LNCAP (cell line): Measurements from ENCODE around the gene MDGA2.

Source experiments
- TF ChIP-seq, protein P1 (sequence below): fragments of 450-650 bp; IDR thresholded peaks from 2 replicates; pipeline ENCODE4 v1.5.1; 2017; ENCODE audit warnings: mild to moderate bottlenecking

Gene MDGA2

DNA sequence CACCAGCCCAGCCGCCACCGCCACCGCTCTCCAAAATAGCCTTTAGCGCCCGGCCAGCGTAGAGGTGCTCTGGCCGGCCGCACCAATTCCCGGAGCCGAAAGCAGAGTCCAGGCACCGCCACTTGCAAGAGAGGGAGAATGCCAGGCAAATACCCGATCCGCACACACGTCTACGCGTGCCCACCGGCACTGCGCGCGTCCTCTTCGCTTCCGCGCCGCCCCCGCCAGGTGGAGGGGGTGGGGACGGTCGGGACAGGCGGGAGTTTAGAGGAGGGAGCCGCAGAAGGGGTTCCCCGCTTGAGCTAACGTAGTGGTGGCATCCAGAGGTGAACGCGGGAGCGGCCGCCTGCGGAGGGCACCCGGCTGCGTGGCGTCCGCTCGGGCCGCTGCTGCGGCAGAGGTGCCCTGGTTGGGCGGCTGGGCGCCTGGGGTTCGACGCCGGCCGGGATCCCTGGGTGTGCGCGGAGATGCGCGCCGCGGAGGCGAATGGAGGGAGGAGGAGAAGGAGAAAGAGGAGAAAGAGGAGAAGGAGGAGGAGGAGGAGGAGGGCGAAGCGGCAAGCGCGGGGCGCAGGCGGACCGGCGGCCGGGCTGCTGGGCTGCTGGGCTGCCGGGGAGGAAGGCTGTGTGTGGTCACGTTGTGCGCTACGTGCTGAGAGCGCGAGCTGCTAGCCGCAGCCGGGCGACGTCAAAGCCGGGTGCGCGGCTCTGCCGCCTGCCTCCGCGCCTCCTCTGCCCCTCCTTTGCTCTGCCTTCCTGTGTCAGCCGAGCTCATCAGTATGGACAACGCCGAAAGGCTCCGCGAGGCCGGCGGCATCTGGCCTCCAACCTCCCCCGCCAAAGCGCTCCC is at the start of gene MDGA2:
Gene MDGA2, minus strand, starts transcription at position 140 of the 849 bp plus-strand sequence.
- TF ChIP-seq, protein P1, sequence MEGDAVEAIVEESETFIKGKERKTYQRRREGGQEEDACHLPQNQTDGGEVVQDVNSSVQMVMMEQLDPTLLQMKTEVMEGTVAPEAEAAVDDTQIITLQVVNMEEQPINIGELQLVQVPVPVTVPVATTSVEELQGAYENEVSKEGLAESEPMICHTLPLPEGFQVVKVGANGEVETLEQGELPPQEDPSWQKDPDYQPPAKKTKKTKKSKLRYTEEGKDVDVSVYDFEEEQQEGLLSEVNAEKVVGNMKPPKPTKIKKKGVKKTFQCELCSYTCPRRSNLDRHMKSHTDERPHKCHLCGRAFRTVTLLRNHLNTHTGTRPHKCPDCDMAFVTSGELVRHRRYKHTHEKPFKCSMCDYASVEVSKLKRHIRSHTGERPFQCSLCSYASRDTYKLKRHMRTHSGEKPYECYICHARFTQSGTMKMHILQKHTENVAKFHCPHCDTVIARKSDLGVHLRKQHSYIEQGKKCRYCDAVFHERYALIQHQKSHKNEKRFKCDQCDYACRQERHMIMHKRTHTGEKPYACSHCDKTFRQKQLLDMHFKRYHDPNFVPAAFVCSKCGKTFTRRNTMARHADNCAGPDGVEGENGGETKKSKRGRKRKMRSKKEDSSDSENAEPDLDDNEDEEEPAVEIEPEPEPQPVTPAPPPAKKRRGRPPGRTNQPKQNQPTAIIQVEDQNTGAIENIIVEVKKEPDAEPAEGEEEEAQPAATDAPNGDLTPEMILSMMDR, result no peak

DNA sequence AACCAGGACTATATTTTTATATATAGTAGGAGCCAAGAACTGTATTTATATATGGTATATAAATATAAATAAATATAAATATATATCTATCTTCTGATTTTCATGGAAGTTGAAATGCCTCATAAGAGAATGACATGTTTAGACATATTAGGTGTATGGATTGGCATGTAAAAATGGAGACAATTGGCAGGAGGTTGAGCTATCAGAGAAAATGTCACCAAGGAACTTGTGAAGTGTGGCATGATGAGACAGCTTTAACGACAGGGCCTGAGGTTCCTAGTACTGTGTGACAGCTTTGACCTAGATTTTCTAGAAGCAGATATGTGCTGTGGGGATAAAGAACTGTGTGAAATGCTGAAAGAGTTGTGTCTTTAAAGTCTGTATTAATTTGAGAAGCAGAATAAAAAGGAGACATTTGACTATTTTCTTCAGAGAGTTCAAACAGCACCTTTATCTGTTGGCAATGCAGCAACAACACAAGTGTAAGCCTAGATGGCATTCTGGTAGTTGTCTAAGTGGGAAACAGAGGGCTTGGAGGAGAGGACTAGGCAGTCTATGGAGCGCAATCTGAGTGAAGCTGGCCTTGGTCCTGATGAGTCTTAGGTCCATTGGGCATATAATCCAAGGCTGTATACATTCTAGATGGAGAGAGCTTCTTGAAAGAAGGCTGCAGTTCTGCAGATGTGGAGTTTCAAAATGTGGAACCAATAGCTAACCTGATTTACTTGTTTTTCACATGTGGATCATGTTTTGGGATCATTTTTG is 47.7 kb upstream of the MDGA2 start:
- TF ChIP-seq, protein P1, result no peak

DNA sequence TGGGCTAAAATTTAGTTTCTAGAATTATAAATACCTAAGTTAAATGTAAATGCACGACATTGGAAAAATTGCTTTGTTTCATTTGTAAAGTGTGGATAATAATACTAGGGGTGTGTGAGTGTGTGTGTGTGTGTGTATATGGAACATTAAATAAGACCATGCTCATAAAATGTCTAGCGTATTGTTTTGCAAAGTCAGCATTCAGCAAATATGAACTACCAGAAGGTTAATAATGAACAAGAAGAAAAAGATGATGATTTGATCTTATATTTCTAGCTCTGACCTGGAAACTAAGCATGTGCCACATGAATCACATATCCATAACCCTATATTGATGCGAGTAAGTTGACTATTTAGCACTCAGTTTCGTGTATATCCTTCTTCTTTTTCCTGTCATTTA is 44.9 kb upstream of the MDGA2 start:
- TF ChIP-seq, protein P1, result no peak

DNA sequence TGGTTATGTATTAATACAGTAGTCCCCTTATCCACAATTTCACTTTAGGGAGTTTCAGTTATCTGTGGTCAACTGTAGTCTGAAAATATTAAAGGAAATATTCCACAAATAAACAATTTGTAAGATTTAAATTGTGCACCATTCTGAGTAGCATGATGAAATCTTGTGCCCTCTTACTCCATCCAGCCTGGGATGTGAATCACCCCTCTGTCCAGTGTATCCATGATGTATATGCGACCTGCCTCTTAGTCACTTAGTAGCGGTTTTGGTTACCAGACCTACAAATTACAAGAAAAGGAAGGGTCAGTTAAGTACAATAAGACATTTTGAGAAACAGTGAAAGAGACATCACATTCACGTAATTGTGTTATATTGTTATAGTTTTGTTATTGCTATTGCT is 39.9 kb upstream of the MDGA2 start:
- TF ChIP-seq, protein P1, result no peak

DNA sequence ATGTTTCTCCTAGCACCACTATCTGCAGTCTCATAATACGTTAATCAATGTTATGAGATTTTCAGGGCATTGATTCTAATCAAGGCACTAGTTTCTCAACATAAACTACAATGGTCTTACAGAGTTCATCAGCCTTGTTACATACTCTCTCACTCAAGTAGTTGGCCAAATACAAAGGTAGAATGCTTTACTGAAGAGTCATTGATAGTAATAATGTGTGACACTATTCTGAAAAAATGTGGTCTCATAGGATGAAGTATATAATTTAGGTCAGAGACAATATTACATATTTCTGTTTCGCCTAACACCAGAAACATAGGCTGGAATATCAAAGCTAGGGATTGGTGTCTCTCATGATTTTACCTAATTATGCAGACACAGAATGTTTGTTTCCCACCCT is 35.2 kb upstream of the MDGA2 start:
- TF ChIP-seq, protein P1, result no peak

DNA sequence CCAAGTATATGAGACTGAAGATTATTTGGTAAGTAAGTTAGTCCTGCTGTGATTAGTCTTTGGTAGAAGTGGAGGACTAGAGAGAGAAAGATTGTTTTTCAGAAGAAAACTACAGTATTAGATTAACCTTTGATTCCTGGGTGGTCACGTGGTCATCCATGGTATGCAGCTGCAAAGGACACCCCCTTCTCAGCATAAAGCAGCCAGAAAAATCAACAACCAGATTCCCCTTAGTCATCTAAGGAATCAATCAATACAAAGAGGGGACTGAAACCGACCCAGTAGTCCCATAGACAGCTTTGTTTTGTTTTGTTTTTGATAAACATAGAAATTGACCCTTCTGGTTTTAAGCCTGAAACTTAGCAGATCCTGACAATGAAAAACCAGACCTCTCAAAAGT is 30.3 kb upstream of the MDGA2 start:
- TF ChIP-seq, protein P1, result no peak

DNA sequence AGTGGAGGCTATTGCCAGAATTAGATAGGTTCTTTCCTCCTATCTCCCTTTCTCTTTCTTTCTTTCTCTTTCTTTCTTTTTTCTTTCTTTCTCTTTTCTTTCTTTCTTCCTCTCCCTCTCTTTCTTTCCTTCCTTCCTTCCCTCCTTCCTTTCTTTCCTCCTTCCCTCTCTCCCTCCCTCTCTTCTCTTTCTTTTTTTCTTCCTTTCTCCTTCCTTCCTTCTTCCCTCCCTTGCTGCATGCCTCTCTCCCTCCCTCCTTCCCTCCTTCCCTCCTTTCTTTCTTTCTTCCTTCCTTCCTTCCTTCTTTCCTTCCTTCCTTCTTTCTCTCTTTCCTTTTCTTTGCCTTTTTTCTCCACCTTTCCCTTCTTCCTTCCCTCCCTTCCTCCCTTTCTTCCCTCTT is 16.4 kb upstream of the MDGA2 start:
- TF ChIP-seq, protein P1, result no peak
